Neuron (in vitro differentiated cells): ENCODE data around the gene ZNF541.
"Not testable (repeated sequence)": the region's sequence is repeated elsewhere in the genome, so short reads cannot be mapped to it uniquely, and the experiment has no call there.

Experiments used
- H2AFZ ChIP-seq: one replicate; pipeline ENCODE4 v1.6.1; 2013; ENCODE audit warnings: low read depth, mild to moderate bottlenecking, inconsistent platforms, low read length, moderate library complexity
- H3K27me3 ChIP-seq: one replicate; pipeline ENCODE4 v1.6.1; 2013; ENCODE audit warnings: low read length; ENCODE audit not compliant: insufficient read depth
- H3K36me3 ChIP-seq: one replicate; pipeline ENCODE4 v1.6.1; 2013; ENCODE audit warnings: low read length; ENCODE audit not compliant: insufficient read depth
- H3K4me1 ChIP-seq: one replicate; pipeline ENCODE4 v1.6.1; 2013; ENCODE audit warnings: low read length; ENCODE audit not compliant: insufficient read depth
- H3K4me3 ChIP-seq: 2 replicates; pipeline ENCODE4 v1.5.1; 2013; ENCODE audit warnings: mild to moderate bottlenecking, low read length, moderate library complexity
- H3K9me3 ChIP-seq: one replicate; pipeline ENCODE4 v1.6.1; 2013; ENCODE audit warnings: low read length

ZNF541 gene

DNA sequence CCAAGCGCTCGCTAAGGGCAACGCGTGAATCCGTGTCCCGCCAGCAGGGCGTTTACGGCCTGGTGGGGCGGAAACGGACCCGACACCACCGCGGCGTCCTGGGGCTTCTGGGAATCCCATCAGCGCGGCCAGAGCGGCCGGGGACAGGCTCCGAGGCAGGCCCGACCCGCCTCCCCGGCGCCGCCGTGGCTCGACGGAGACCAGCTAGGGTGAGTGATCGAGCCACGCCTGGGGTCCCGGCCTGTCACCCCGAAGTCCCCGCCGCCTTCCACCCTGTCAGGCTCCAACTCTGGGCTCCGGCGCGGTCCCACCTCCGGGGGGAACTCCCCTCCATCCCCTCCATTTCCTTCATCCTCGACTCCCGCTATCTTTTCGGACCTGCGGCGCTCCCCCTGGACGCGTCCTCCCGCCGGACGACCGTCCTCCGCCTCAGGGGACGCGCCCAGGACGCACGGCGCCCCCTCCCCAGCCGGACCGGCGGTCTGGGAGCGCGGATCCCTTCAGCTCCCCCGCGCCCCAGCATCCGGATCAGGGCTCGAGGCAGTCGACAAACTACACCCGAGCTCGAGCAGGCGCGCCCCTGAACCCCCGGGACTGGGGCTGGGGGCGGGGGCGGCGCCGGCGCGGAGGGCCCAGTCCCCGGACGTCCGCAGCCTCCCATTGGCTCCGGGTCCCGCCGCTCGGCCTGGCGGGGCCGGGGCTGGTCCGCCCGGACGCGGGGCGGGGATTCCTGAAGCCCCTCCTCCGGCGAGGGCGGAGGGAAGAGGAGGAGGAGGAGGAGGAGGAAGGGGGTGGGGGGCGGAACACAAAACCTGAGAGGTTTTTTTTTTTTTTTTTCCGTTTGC lies 35.3 kb upstream of the ZNF541 start:
- no peaks in the 10 kb centered on the region for H3K27me3 ChIP-seq
- H3K36me3 ChIP-seq, result no peaks in the 10 kb centered on the region
- peak overlapping the region; percentile 85 for H2AFZ ChIP-seq
- peaks cover 27% of the 10 kb centered on the region for H3K4me1 ChIP-seq
- H3K9me3 ChIP-seq, result peaks cover 2% of the 10 kb centered on the region
- H3K4me3 ChIP-seq, result peak overlapping the region; percentile 87

DNA sequence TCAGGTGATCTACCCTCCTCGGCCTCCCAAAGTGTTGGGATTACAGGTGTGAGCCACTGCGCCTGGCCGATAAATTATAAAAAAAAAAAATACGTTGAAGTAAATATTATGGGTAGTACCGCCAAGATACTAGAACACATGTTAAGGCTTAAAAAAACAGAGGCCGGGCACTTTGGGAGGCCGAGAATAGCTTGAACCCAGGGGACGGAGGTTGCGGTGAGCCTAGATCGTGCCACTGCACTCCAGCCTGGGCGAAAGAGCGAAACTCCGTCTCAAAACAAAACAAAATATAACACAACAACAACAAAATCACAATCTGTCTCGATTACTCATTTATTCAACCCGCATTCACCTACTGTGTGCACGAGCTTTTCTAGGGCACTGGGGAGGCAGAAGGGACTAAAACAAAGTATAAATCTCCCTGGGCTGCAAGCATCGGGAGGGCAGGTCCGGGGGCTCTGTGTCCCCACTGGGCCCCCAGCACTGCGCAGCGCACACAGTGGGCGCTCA lies 34.7 kb upstream of the ZNF541 start:
- Histone ChIP-seq H3K27me3 (no peaks in the 10 kb centered on the region), H3K4me3 (peak overlapping the region; percentile 87), H3K4me1 (peaks cover 20% of the 10 kb centered on the region), H3K36me3 (no peaks in the 10 kb centered on the region), H3K9me3 (peaks cover 2% of the 10 kb centered on the region), H2AFZ (peak overlapping the region; percentile 85)

- H3K4me1 ChIP-seq, result peaks cover 8% of the 10 kb centered on the region
- H3K9me3 ChIP-seq, result peaks cover 2% of the 10 kb centered on the region
- no peaks in the 10 kb centered on the region for H3K36me3 ChIP-seq
- H3K4me3 ChIP-seq, result no peak overlapping the region
- no peak overlapping the region for H2AFZ ChIP-seq
- no peaks in the 10 kb centered on the region for H3K27me3 ChIP-seq
Measured at GRCh38 chr19:47603706-47604565, 31.0 kb upstream of the ZNF541 start.

- peak overlapping the region; percentile 56 for H3K4me3 ChIP-seq
- no peaks in the 10 kb centered on the region for H3K36me3 ChIP-seq
- peaks cover 14% of the 10 kb centered on the region for H3K4me1 ChIP-seq
- no peaks in the 10 kb centered on the region for H3K27me3 ChIP-seq
- no peaks in the 10 kb centered on the region for H3K9me3 ChIP-seq
- peak overlapping the region; percentile 21 for H2AFZ ChIP-seq
Measured at GRCh38 chr19:47601180-47601904, 28.4 kb upstream of the ZNF541 start.

DNA sequence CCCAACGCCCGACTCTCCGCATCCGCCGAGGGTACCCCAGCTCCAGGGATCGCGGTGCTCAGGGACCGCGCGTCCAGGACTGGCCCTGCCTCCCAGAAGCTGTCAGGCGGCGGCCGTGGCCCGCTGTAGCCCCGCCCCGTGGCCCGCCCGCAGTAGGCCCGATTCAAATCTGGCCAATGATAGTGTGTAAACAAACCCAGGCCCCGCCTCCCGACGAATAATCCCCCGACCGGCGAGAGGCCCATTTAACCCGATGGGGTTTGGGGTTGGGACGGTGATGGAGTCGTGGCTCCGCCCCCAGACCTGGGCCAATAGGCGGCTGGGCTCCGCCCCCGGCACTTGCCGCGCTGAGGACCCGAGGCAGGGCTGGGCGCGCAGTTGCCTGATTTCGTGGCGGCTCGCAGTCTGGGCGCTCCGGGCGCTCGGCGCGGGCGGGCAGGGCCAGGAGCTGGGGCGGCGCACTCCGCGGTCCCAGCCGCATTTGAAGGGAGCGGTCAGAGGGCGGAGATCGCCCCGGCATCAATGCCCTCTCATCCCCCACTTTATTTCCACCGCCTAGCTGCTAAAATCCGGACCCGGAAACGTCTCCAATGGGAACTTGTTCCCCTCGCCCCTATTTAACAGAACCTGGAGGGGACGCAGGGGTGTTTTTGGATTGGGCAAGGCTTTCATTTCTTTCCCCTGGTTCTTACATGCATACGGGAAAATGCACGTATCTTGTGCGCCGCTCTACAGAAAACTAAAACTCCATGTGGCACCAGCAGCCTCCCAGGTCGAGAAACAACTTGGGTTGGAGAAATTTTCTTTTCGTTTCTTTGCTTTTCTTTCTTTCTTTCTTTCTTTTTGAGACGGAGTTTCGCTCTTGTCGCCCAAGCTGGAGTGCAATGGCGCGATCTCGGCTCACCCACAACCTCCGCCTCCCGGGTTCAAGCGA lies 27.6 kb upstream of the ZNF541 start:
- no peaks in the 10 kb centered on the region for H3K9me3 ChIP-seq

GRCh38 chr19:47599671-47600245 lies 26.8 kb upstream of the ZNF541 start:
- H3K4me1 ChIP-seq, result peaks cover 14% of the 10 kb centered on the region
- H3K4me3 ChIP-seq, result peak overlapping the region; percentile 50
- H3K9me3 ChIP-seq, H3K36me3 ChIP-seq, H3K27me3 ChIP-seq: not testable (repeated sequence)
- peak overlapping the region; percentile 57 for H2AFZ ChIP-seq

More for the DNA sequence above, 27.6 kb upstream of the ZNF541 start:
- H3K4me3 ChIP-seq, result peak overlapping the region; percentile 56
- H3K27me3 ChIP-seq, result no peaks in the 10 kb centered on the region
- H2AFZ ChIP-seq, result peak overlapping the region; percentile 57
- H3K36me3 ChIP-seq, result no peaks in the 10 kb centered on the region
- peaks cover 14% of the 10 kb centered on the region for H3K4me1 ChIP-seq

DNA sequence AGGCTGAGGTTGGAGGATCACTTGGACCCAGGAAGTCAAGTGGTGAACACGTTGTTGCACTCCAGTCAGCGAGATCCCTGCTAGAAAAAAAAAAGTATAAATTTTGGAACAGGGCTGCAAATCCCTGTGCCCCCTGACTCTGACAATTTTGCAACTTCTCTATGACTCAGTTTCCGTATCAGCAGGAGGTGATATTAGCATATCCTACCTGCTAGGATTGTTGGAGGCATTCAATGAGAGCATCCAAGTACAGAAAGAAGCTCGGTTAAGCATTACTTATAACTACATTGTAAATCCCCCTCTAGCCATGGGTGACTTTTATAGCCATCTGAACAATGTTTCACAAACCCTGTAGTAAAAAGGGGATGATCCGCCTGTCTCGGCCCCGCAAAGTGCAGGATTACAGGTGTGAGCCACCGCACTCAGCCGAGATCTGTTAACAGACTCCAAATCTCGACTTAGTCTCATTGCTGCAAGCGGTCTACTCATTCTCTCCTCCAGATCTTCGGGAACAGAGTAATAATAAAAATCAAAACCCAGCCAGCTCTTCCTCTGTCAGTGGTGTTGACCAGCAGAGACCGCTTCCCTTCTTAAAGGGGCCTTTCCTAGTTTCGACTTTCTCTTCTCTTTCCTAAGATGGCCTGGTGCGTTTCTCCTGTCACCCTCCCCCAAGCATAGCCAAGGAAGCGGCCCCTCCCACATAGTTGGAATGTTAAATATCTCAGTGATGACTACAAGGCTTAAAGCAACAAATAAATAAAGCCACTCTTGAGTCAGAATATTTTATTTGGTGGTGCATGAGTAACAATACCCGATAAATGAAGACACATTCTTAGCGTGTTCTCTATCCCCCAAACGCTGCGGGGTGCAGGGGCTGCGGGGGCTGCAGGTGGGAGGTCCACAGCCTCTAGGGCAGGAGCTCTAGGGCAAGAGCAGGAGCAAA lies 25.7 kb upstream of the ZNF541 start:
- Histone ChIP-seq H3K4me3 (peak overlapping the region; percentile 50), H2AFZ (peak overlapping the region; percentile 82), H3K4me1 (peaks cover 14% of the 10 kb centered on the region), H3K27me3 (no peaks in the 10 kb centered on the region), H3K9me3 (no peaks in the 10 kb centered on the region), H3K36me3 (no peaks in the 10 kb centered on the region)

DNA sequence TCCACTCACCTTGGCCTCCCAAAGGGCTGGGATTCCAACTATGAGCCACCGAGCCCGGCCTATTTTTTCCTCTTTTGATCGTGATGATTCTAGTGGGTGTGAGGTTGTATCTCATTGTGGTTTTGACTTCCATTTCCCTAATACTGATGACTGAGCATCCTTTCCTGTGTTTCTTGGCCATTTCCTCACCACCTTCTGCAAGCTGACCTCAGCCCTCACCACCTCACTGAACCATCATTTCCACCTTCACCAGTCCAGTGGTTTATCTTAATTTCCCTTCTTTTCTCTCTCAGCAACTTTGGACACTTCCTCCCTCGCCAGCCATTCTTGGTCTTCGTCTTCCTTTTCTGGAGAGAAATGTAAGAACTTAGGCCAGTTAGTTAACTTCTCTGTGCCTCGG lies 23.0 kb upstream of the ZNF541 start:
- H3K36me3 ChIP-seq, result no peaks in the 10 kb centered on the region
- H2AFZ ChIP-seq, result no peak overlapping the region
- H3K27me3 ChIP-seq, result no peaks in the 10 kb centered on the region
- no peak overlapping the region for H3K4me3 ChIP-seq
- H3K9me3 ChIP-seq, result no peaks in the 10 kb centered on the region
- peaks cover 14% of the 10 kb centered on the region for H3K4me1 ChIP-seq

- H3K9me3 ChIP-seq, result no peaks in the 10 kb centered on the region
- no peaks in the 10 kb centered on the region for H3K27me3 ChIP-seq
- H3K36me3 ChIP-seq, result no peaks in the 10 kb centered on the region
- H3K4me3 ChIP-seq, result no peak overlapping the region
- no peak overlapping the region for H2AFZ ChIP-seq
- H3K4me1 ChIP-seq, result peaks cover 9% of the 10 kb centered on the region
Measured at GRCh38 chr19:47593860-47594259, 20.9 kb upstream of the ZNF541 start.

DNA sequence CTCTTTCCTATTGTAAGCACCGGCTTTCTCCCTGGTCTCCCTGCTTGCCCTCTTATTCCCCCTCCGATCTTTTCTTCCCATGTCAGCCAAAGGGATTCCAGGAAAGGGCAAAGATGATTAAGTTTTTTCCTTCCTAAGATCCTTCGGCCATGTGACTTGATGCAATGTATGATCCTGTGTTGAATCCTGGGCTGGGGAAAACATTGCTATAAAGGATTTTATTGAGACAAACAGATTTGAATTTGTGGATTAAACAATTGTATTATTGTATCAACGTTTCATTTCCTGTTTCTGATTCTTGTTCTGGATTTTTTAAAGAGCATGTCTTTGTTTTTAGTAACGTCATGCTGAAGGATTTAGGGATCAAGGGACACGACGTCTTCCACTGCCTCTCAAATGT lies 16.9 kb upstream of the ZNF541 start:
- H3K9me3 ChIP-seq, result peaks cover 2% of the 10 kb centered on the region
- H3K27me3 ChIP-seq, result no peaks in the 10 kb centered on the region
- H3K4me1 ChIP-seq, result no peaks in the 10 kb centered on the region
- no peak overlapping the region for H3K4me3 ChIP-seq
- H2AFZ ChIP-seq, result no peak overlapping the region
- no peaks in the 10 kb centered on the region for H3K36me3 ChIP-seq

DNA sequence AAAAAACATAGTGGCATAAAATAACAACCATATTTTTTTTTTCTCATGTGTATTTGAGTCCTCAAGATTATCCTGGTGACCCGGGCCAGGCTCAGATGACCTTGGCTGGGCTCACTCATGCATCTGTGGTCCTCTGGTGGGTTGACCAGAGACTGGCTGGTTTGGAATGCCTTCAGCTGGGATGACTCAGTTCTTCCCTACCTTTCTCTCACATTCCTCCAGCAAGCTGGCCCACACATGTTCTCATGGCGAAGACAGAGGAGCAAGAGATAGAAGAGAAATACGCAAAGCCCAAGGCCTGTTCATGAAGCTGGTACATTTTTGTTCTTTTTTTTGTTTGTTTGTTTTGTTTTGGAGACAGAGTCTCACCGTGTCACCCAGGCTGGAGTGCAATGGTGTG lies 14.3 kb upstream of the ZNF541 start:
- H3K27me3 ChIP-seq, result no peaks in the 10 kb centered on the region
- H2AFZ ChIP-seq, result no peak overlapping the region
- no peak overlapping the region for H3K4me3 ChIP-seq
- H3K4me1 ChIP-seq, result no peaks in the 10 kb centered on the region
- no peaks in the 10 kb centered on the region for H3K36me3 ChIP-seq
- peaks cover 2% of the 10 kb centered on the region for H3K9me3 ChIP-seq
